DOHH2 (cell line): ENCODE measurements around the gene SUN2.

Source experiments
- EZH2phosphoT487 ChIP-seq: fragments of 200-600 bp; sonication (generic); IDR thresholded peaks from 2 replicates; pipeline ENCODE4 v1.6.1; 2017; ENCODE audit warnings: borderline replicate concordance, mild to moderate bottlenecking, antibody characterized with exemption, low read length, moderate library complexity, mixed read lengths
- TF ChIP-seq, protein P1 (sequence below): fragments of 200-600 bp; sonication (generic); IDR thresholded peaks from one replicate; pipeline ENCODE4 v1.5.1; 2014; ENCODE audit warnings: antibody characterized with exemption, mild to moderate bottlenecking, low read depth, low read length; ENCODE audit not compliant: poor library complexity, severe bottlenecking

DNA sequence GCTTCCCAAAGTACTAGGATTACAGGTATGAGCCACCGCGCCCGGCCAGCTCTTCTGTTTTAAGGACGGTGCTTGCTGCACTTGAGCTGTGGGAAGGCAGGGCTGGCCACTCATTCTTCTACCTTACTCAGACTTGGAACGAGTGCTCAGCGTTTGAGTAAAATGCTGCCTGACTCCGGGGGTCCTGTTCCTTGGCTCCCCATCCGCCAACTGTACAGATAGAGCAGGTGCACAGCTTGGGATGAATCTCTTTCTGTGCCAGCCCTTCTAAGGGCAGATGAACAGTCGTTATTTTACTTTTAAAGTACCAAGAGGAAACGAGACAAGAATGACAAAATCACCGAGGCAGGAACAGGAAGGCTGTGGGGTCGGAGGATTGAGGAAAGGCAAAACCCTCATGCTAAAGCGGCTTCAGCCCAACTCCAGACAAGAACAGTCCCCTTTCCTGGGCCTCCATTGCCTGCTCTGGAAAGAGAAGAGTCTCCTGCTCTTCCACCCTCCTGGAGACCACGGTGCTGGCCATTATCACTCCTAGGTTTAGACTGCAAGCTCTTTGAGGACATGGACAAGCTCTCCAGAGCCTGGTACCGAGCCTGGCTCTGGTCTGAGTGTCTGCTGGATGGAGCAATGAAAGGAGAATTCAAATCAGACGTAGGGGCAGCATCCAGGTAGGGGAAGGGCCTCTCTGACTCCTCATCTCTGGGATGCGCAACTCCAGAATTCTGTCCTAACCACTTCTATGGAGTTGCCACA lies 1.1 kb upstream of the SUN2 start:
- TF ChIP-seq EZH2phosphoT487, result no peak
- TF ChIP-seq, protein P1, sequence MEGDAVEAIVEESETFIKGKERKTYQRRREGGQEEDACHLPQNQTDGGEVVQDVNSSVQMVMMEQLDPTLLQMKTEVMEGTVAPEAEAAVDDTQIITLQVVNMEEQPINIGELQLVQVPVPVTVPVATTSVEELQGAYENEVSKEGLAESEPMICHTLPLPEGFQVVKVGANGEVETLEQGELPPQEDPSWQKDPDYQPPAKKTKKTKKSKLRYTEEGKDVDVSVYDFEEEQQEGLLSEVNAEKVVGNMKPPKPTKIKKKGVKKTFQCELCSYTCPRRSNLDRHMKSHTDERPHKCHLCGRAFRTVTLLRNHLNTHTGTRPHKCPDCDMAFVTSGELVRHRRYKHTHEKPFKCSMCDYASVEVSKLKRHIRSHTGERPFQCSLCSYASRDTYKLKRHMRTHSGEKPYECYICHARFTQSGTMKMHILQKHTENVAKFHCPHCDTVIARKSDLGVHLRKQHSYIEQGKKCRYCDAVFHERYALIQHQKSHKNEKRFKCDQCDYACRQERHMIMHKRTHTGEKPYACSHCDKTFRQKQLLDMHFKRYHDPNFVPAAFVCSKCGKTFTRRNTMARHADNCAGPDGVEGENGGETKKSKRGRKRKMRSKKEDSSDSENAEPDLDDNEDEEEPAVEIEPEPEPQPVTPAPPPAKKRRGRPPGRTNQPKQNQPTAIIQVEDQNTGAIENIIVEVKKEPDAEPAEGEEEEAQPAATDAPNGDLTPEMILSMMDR, result no peak
